ENCODE results near the gene GNAI2. TPM values are rescaled to one million over a fixed set of nuclear protein-coding genes. Genes with fewer than 3 reads are reported as not detected.
"Not testable (repeated sequence)": the region's sequence is repeated elsewhere in the genome, so short reads cannot be mapped to it uniquely, and the experiment has no call there.

The GNAI2 gene
- total RNA-seq, 1 donor from 2014 or later, result 225 TPM

- no peak for DNase-seq
- Mint-ChIP-seq H3K27ac (no peak overlapping the region), H3K27me3 (no peaks in the 10 kb centered on the region), H3K9me3 (no peaks in the 10 kb centered on the region), H3K4me3 (no peak overlapping the region), H3K36me3 (ENCODE audit: low read depth) (peaks cover 18% of the 10 kb centered on the region), H3K4me1 (peaks cover 35% of the 10 kb centered on the region)
- intact Hi-C loops (cut with micrococcal nuclease), result no loop called here
Observed at GRCh38 chr3:50249457-50249856, 13.5 kb downstream of the GNAI2 start.

DNA sequence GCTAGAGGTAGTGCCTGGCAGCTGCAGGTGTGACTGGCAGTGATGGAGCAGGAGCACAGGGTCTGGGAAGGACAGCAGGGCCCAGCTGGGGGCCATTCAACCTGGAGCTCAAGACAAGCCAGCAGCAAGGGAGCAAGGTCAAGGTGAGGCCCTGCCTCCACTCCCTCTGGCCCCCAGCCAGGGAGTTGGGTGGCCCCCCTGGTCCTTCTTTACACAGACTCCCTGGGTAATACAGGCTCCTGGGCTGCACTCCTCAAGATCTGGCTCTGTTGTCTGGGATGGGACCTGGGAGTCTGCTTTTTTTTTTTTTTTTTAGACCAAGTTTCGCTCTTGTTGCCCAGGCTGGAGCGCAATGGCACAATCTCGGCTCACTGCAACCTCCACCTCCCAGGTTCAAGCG, 14.5 kb downstream of the GNAI2 start:
- Mint-ChIP-seq H3K27me3 (no peaks in the 10 kb centered on the region), H3K36me3 (ENCODE audit: low read depth) (peaks cover 20% of the 10 kb centered on the region), H3K4me1 (peaks cover 28% of the 10 kb centered on the region), H3K27ac (peak overlapping the region; percentile 37), H3K9me3 (no peaks in the 10 kb centered on the region), H3K4me3 (no peak overlapping the region)
- no peak for DNase-seq
- intact Hi-C loops (cut with micrococcal nuclease), result no loop called here

DNA sequence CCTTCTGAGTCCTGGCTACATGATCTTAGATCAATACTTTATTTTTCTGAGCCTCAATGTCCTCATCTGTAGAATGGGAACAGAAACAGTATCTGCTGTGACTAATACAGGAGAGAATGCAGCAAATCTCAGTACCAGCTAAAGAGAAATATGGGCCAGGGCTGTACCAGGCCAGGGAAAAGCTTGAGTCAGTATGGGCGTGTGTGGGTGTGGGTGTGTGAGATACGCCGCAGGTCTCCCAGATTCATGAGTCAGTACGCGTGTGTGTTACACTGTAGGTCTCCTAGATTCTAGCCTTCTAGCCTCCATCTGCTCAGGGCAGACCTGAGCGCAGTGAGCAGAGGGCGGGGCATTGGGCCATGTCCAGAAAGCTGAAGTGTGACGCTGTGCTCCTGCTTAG, 15.2 kb downstream of the GNAI2 start:
- Mint-ChIP-seq H3K27ac (peak overlapping the region; percentile 80), H3K4me3 (no peak overlapping the region), H3K9me3 (no peaks in the 10 kb centered on the region), H3K27me3 (no peaks in the 10 kb centered on the region), H3K4me1 (peaks cover 24% of the 10 kb centered on the region), H3K36me3 (ENCODE audit: low read depth) (peaks cover 21% of the 10 kb centered on the region)
- no peak for DNase-seq
- intact Hi-C loops (cut with micrococcal nuclease), result no loop called here

DNA sequence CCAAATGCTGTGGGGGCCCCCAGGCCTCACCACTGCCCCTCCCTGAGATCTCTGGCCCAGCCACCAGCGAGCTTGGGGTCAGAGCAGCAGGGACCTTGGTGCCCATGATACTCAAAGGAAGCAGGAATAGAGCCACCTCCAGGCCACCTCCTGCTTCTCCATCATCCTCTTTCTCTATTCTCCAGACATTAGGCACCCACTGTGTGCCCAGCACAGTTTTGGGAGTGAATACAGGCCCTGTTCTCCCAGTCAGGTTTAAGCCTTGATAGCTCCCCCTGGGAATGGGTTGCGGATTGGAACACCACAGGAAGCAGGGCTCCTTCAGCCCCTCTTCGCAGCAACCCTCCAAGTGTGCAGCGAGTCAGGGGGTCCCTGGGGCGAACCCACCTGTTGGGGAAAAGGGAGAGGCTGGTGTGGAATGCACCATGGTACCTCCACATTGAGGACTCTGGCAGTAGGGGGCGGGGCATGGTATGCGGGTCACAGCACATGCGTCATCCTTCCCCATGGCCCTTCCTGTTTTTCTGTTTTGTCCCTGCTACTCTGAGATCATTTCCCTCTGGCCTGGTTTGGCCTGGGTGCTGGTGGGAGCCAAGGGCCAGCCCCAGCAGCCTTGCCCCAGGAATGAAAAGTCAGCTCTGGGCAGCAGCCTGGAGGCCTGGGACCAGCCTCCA, 18.7 kb downstream of the GNAI2 start:
- Mint-ChIP-seq H3K36me3 (ENCODE audit: low read depth) (peaks cover 39% of the 10 kb centered on the region), H3K27me3 (no peaks in the 10 kb centered on the region), H3K27ac (no peak overlapping the region), H3K9me3 (no peaks in the 10 kb centered on the region), H3K4me3 (no peak overlapping the region), H3K4me1 (peaks cover 12% of the 10 kb centered on the region)
- intact Hi-C loops (cut with micrococcal nuclease), result no loop called here
- DNase-seq, result no peak

DNA sequence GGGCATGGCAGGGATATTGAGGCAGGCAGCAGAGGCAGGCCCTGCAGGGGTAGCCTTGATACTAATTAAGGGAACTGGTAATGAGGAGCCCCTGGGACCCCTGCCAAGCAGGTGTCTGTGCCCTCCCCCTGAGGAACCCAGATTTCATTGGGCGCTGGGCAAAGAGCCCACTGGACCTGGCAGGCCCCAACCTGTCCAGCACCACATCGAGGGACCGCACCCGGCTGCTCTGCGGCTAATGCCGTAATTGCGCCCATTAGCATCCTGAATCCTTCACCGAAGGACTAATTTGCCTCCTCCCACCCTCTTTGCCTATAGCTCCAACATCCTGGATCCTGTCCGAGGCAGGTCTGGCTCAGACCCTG, 19.2 kb downstream of the GNAI2 start:
- H3K4me1 Mint-ChIP-seq, result peaks cover 11% of the 10 kb centered on the region
- no peak for DNase-seq
- H3K36me3 Mint-ChIP-seq (ENCODE audit: low read depth), result peaks cover 39% of the 10 kb centered on the region
- intact Hi-C loops (cut with micrococcal nuclease), result no loop called here
- no peak overlapping the region for H3K27ac Mint-ChIP-seq
- no peaks in the 10 kb centered on the region for H3K9me3 Mint-ChIP-seq
- H3K27me3 Mint-ChIP-seq, result no peaks in the 10 kb centered on the region
- H3K4me3 Mint-ChIP-seq, result no peak overlapping the region

GRCh38 chr3:50256978-50257890, 21.2 kb downstream of the GNAI2 start:
- peak; percentile 80 for DNase-seq
- intact Hi-C loops (cut with micrococcal nuclease), result no loop called here
- Mint-ChIP-seq H3K36me3 (ENCODE audit: low read depth) (peaks cover 34% of the 10 kb centered on the region), H3K4me1 (peaks cover 5% of the 10 kb centered on the region), H3K27ac (no peak overlapping the region), H3K9me3 (no peaks in the 10 kb centered on the region), H3K27me3 (no peaks in the 10 kb centered on the region), H3K4me3 (no peak overlapping the region)

DNA sequence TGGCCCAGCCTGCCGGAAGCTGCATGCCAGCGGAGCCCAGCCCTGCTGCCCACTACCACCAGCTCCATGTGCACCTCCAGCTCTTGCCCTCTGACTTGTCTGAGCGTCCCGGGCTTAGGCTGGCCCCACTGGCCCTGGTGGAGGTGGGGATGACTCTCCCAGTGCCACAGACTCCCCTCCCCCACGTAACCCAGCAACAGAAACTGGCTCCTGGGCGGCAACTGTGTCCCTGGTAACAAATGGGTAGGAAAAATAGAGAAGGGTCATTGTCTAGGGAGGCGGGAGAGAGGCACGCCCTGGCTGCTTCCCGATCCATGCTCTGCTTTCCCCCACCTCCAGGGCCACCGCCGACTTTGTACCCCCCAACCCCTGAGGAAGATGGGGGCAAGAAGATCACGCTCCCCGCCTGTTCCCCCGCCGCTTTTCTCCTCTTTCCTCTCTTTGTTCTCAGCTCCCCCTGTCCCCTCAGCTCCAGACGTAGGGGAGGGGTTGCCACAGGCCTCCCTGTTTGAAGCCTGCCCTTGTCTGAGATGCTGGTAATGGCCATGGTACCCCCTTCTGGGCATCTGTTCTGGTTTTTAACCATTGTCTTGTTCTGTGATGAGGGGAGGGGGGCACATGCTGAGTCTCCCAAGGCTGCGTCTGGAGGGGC, 22.2 kb downstream of the GNAI2 start:
- Mint-ChIP-seq H3K27me3 (no peaks in the 10 kb centered on the region), H3K27ac (no peak overlapping the region), H3K36me3 (ENCODE audit: low read depth) (peaks cover 34% of the 10 kb centered on the region), H3K9me3 (no peaks in the 10 kb centered on the region), H3K4me1 (peaks cover 5% of the 10 kb centered on the region), H3K4me3 (no peak overlapping the region)
- no peak for DNase-seq
- intact Hi-C loops (cut with micrococcal nuclease), result no loop called here

DNA sequence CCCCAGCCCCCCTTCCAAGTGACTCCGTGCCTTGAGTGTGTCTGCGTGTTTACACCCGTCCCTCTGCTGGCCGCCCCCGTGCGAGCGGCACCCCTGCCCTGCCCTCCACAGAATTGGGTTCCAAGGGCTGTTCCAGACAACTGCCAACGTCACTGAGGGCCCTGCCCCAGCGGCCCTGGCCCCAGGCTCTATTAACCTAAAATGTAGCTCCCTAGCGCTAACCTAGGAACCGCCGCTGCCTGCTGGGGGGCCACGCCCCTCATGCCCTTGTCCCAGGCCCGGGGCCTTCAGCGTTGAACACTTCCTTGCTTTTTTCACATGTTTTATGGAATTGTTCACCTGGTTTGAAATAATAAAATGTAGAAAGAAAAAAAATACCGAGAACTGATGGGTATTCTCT, 23.0 kb downstream of the GNAI2 start:
- H3K27me3 Mint-ChIP-seq, result no peaks in the 10 kb centered on the region
- no peak overlapping the region for H3K27ac Mint-ChIP-seq
- intact Hi-C loops (cut with micrococcal nuclease), result no loop called here
- peaks cover 26% of the 10 kb centered on the region for H3K36me3 Mint-ChIP-seq (ENCODE audit: low read depth)
- peak overlapping the region; percentile 21 for H3K4me3 Mint-ChIP-seq
- no peaks in the 10 kb centered on the region for H3K9me3 Mint-ChIP-seq
- H3K4me1 Mint-ChIP-seq, result peaks cover 5% of the 10 kb centered on the region
- no peak for DNase-seq

DNA sequence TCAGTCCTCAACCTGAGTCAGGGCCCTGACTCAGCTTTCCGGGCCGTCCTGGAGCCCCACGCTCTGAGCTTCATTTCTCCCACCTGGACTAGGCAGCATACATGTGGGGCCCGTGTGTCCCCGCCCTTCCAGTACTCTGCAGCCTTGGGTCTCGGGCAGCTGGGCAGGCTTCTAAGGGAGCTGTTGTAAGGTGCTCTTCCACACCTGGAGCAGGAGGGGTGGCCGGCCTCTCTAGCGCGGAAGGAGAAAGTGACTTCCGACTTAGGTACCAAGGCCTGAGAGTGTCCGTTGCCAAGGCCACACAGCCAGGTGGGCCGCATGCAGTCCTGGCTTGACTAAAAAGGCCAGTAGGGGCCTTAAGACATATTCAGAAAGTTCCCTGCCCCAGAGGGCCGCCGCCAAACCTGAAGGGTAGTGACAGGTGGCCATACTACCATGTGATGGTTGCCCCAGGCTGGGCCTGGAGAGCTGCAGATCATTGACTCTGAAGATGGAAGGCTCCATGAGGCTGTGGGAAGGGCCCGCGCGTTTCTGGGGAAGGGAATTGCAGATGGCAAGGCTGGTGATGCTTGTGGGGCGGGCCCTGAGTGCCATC, 23.5 kb downstream of the GNAI2 start:
- intact Hi-C loops (cut with micrococcal nuclease), result loop anchor here (1.0 kb wide), 3 partner anchors 13 to 32 kb away; no protein-coding TSS in a partner anchor
- peak overlapping the region; percentile 81 for H3K27ac Mint-ChIP-seq

DNA sequence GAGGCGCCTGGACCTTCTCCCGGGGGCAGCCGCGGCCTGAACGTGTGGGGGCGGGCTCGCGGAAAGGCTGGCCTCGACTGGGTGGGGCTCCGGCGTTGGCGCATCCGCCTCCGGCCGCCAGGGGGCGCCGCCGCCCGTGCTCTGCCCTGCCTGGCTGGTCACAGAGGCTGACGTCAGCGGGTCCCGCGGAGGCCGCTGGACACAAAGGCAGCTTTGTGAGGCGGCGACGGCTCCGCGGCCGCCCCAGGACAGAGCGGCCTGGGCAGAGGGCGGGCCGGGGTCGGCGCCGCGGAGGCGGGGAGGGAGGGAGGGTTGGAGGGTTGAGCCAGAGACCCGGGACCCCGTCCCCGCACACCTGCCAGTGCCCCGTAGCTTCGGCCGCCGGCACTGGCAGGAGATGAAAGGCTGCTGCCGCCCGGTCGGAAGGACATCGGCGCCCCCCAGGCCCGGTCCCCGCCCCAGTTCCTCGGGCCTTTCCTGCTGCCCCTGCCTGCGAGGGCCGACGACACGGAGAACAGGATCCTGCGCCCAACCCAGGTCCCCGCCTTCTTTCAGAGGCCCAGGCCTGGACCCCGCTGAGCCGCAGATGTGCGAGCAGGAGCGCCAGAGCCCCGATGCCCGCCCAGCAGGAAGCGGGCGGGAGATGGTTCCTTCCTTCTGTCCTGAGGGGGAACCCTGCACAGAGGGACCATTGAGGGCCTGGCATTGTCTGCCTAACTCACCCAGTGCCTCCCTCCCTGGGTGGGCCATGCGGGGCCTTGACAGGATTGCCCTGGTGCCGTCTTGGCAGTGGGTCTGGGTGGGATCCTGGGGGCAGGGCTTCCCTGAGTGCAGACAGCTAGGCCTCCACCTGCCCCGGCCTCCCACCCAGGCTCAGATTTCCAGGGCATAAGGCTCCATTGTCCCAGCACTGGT, 24.3 kb downstream of the GNAI2 start:
- Mint-ChIP-seq H3K4me3 (peak overlapping the region; percentile 71), H3K27me3 (no peaks in the 10 kb centered on the region), H3K4me1 (peaks cover 5% of the 10 kb centered on the region), H3K27ac (peak overlapping the region; percentile 81), H3K36me3 (ENCODE audit: low read depth) (peaks cover 22% of the 10 kb centered on the region), H3K9me3 (no peaks in the 10 kb centered on the region)
- peak; percentile 97 for DNase-seq
- intact Hi-C loops (cut with micrococcal nuclease), result loop anchor here (1.0 kb wide), 3 partner anchors 12 to 33 kb away; no protein-coding TSS in a partner anchor

More for the DNA sequence above, 23.5 kb downstream of the GNAI2 start:
- Mint-ChIP-seq H3K9me3 (no peaks in the 10 kb centered on the region), H3K36me3 (ENCODE audit: low read depth) (peaks cover 24% of the 10 kb centered on the region), H3K4me1 (peaks cover 5% of the 10 kb centered on the region), H3K4me3 (peak overlapping the region; percentile 71), H3K27me3 (no peaks in the 10 kb centered on the region)
- no peak for DNase-seq

DNA sequence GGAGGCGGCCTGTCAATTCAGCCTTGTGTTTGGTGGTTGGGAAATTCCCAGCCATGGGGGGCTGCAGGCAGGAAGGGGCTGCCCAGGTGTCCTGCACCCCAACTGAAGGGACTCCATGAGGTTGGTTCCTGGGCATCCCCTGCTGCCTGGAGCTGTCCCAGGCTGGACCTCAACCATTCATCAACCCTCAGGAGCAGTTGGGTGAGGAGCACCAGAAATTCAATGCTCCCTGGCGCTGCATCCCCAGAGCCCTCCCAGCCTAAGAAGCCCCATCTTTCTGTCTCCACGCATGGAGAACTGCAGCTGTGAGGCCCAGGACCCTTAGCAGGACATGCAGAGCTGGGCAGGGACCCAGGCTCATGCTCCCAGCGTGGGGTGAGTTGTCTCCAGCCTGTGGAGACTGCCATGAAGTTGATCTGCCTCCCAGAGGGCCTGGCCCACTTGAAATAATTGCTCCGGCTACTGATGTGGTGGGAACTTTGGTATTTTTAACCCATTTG, 25.0 kb downstream of the GNAI2 start:
- peaks cover 22% of the 10 kb centered on the region for H3K36me3 Mint-ChIP-seq (ENCODE audit: low read depth)
- H3K4me1 Mint-ChIP-seq, result peaks cover 5% of the 10 kb centered on the region
- H3K9me3 Mint-ChIP-seq, result no peaks in the 10 kb centered on the region
- H3K27me3 Mint-ChIP-seq, result peaks cover 4% of the 10 kb centered on the region
- intact Hi-C loops (cut with micrococcal nuclease), result loop anchor here (1.0 kb wide), 3 partner anchors 11 to 34 kb away; no protein-coding TSS in a partner anchor
- H3K4me3 Mint-ChIP-seq, result peak overlapping the region; percentile 71
- no peak for DNase-seq
- peak overlapping the region; percentile 32 for H3K27ac Mint-ChIP-seq

- no peak for DNase-seq
- peaks cover 5% of the 10 kb centered on the region for H3K4me1 Mint-ChIP-seq
- peak overlapping the region; percentile 32 for H3K27ac Mint-ChIP-seq
- peaks cover 6% of the 10 kb centered on the region for H3K27me3 Mint-ChIP-seq
- intact Hi-C loops (cut with micrococcal nuclease), result no loop called here
- peak overlapping the region; percentile 24 for H3K4me3 Mint-ChIP-seq
- peaks cover 18% of the 10 kb centered on the region for H3K36me3 Mint-ChIP-seq (ENCODE audit: low read depth)
- no peaks in the 10 kb centered on the region for H3K9me3 Mint-ChIP-seq
Observed at GRCh38 chr3:50261505-50261904, 25.5 kb downstream of the GNAI2 start.

- H3K4me3 Mint-ChIP-seq; H3K9me3 Mint-ChIP-seq; H3K27ac Mint-ChIP-seq; H3K4me1 Mint-ChIP-seq; DNase-seq; intact Hi-C loops (cut with micrococcal nuclease): not testable (repeated sequence)
- peaks cover 13% of the 10 kb centered on the region for H3K27me3 Mint-ChIP-seq
- peaks cover 11% of the 10 kb centered on the region for H3K36me3 Mint-ChIP-seq (ENCODE audit: low read depth)
Observed at GRCh38 chr3:50262200-50262599, 26.2 kb downstream of the GNAI2 start.
